GM12873 (cell line): ENCODE results near the gene GPD1.

Source experiments
- TF ChIP-seq, protein P1 (sequence below): IDR thresholded peaks from 2 replicates; pipeline ENCODE4 v1.5.1; 2012; ENCODE audit warnings: low read depth, mild to moderate bottlenecking, moderate library complexity, low read length, control low read depth; ENCODE audit not compliant: insufficient read depth; ENCODE audit errors: missing control alignments

Gene GPD1

DNA sequence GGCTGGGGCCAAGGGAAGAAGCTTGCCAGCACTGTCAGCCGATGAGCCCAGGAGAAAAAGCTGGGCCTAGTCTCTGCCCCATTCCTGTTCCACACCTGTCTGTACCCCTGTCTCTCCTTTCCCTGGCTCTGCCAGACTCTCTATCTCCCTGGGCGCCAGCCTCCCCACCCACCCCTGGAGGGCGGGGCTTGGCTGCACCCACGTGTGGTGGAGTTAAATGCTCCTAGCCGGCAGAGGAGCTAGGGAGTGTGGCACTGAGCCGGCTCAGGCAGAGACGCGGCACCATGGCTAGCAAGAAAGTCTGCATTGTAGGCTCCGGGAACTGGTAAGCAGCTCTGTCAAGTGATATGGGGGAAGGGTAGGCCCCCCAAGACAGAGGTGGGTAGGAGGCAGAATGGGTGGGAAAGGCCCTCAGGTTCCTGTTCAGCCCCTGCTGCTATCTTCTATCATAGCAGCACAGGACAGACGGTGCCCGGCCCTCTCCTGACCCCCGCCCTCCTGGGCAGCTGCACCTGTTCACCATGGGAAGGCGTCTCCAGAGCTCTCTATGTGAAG lies at the start of gene GPD1:
GPD1 (plus strand) TSS at position 242 of the 555 bp plus-strand sequence; CDS start at position 285, 43 bp downstream.
- TF ChIP-seq, protein P1, sequence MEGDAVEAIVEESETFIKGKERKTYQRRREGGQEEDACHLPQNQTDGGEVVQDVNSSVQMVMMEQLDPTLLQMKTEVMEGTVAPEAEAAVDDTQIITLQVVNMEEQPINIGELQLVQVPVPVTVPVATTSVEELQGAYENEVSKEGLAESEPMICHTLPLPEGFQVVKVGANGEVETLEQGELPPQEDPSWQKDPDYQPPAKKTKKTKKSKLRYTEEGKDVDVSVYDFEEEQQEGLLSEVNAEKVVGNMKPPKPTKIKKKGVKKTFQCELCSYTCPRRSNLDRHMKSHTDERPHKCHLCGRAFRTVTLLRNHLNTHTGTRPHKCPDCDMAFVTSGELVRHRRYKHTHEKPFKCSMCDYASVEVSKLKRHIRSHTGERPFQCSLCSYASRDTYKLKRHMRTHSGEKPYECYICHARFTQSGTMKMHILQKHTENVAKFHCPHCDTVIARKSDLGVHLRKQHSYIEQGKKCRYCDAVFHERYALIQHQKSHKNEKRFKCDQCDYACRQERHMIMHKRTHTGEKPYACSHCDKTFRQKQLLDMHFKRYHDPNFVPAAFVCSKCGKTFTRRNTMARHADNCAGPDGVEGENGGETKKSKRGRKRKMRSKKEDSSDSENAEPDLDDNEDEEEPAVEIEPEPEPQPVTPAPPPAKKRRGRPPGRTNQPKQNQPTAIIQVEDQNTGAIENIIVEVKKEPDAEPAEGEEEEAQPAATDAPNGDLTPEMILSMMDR: no peak

DNA sequence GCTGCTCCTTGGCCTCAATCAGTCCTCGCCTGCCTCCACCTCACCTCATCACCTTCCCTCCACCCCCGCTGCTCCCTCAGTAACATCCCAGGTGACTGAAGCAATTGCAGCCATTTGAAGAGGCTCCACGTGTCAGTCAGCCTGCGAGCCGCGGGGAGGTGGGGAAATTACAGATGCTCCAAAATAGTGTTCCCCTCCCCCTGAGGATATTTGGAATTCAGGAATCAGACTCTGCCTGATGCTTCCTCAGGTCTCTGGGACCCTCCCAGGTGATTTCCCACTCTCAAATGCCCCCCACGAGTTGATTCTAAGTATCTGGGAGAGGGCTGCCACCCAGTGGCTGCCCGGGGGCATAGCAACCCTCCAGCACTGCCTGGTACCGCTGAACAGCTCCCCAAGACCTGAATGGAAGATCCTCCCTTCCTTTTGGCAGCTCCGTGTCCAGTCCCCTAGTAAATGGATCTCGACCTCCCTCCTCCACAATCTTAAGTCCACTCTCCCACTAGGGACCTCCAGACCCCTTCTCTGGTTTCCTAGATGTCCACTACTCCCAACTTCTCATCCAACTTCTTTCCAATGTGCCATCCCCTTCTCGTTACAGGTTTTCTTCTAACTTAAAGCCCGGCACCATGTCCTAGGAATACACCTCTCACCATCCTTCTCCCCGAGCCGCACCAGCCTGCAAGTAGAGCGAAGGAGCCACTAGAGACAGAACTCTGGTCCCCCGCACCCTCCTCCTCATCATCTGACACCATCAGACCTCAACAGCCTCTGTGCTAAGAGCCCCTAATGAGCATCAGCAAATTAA lies 47.8 kb upstream of the GPD1 start:
- TF ChIP-seq, protein P1: peak; percentile 99

DNA sequence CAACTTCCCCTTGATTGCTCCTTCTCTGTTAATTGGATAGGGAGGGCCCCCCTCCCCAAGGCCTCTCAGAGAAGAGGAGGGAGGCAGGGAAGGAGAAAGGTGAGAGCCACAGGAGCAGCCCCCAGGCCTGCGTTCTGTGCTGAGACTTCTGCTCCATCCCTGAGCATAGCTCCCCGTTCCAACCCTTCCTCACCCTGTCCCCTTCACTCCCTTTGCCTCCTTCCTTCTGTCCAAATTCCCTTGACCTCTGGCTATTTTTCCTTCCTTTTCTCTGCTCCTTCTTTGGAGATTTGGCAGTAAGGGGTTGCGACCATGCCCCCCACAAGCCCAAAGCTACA lies 47.2 kb upstream of the GPD1 start:
- TF ChIP-seq, protein P1: no peak

DNA sequence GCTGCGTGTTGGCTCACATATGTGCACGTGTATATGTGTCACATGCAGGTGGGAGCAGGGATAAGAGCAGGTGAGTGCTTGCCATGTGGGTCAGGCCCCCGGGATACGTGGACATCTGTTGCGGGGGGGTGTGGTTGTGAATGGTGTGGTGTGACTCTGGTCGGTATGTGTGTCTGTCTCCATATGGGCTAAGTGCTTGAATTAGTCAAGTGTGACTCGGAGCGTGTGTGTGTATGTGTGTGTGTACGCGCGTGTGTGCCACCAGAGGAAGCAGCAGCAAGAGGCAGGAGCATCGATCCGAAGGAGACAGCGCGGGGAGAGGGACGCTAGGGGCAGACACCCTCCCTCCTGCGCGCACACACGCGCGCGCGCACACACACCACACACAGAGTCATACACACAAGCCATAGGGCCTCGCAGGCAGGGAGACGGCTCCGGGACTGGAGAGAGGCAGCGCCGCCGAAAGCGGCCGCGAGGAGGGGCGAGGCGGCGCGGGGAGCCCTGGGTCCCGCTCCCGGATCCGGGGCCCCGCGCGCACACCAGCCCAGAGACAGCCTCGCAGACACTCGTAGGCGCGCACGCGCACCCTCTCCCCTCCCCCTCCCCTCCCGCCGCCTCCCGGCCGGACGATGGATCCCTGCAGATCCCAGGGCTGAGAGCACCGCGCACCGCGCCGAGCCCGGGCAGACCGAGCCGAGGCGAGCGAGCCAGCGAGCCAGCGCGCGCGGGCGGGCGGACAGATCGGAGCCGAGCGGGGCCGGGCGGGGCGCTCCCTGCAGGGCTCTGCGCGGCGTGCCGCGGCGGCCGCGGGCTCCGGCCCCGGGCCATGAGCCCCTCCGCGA lies 46.6 kb upstream of the GPD1 start, which contains the start of gene ASIC1:
ASIC1 (plus strand) TSS at position 597 of the 842 bp plus-strand sequence. CDS start 1,171 bp downstream, outside the sequence.
- TF ChIP-seq, protein P1: no peak

DNA sequence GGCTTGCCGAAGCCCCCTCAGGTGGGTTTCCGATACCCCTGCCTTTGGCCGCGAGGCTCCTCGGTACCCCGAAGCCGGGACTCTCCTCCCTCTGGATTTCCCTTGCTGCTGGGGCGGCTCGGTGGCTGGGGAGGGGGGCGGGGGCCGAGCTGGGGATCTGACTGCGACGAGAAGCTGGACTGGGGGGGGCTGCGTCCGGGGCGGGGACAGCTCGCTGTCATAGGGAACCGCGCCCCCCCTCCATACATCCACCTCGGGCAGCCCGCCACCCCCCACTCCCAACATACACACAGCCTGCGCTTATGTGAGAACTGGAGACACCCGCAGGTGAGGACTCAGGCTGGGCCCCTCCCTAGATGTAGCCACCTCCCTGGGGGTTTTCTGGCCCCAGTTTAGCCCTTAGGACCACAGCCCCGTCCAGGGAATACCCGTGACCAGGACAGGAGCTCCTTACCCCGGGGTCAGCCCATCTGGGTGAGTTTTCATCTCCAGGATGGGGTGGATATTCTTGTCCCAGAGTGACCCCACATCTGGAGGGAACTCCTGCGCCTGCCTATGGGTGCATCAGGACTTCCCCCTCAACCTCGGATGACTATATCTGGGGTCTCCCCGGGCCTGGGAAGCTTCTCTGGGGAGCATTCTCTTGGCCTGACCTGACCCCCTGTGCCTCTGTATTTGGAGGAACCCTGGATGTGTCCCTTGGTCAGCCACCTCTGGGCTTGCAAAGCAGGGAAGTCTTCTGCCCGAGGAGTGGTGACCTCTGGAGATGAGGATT lies 45.7 kb upstream of the GPD1 start:
- TF ChIP-seq, protein P1: no peak

DNA sequence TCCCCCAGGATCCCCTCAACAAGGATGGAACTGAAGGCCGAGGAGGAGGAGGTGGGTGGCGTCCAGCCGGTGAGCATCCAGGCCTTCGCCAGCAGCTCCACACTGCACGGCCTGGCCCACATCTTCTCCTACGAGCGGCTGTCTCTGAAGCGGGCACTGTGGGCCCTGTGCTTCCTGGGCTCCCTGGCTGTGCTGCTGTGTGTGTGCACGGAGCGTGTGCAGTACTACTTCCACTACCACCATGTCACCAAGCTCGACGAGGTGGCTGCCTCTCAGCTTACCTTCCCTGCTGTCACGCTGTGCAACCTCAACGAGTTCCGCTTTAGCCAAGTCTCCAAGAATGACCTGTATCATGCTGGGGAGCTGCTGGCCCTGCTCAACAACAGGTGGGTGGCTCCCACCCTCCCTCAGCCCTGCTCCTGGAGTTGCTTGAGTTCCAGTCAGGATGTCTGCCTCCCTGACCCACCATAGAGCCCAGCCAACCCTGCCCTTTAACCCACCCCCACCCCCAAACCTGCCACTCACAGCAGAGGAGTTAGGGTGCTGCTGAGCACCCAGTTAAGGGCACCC lies 45.0 kb upstream of the GPD1 start:
- TF ChIP-seq, protein P1: no peak
